Cortex of kidney (tissue), 1 donor: Measurements from ENCODE around the gene CD47.
A peak's percentile ranks its signal among the peaks of the same experiment; 100 is the strongest.

Experiments
- DNase-seq: peaks from one replicate; lab custom pipeline; 2025; lab: John Stamatoyannopoulos, UW

Gene CD47

DNA sequence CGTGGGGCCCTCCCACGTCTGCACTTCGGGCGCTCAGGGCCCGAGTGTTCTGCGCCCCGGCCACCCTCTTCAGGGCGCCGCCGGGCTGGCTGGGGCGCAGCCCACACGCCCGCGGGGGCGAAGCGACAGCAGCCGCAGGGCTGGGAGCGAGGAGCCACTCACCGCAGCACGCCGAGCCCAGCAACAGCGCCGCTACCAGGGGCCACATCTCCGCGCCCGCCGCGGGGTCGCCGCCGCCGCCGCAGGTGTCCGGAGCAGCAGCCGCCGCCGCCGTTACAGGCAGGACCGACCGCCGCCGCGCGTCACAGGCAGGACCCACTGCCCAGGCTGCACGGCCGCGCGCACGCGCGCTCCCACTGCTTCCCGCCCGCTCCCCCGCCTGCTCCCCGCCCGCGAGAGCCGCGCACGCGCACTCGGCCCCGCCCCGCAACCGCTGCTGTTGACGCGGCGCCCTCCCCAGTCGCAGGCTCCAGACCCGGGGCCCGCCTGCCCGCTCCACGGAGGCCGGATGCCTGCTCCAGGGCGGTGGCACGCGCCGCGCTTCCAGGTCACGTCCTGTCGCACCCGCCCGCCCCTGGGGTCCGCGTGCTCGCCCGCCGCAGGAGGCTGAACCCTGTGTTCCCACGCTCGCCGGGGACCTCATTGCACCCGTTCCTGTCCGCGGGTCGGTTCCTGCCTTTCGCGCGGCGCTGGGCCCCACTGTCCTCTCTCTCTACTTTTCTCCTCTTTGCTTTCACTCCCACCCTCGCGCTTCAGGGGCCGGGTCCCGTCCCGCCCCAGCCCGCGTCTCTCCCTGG lies at the start of gene CD47:
Gene CD47 (minus strand): TSS at position 331 of the 797 bp plus-strand sequence. CDS start 123 bp downstream, at position 208.
- peak; percentile 80 for DNase-seq

- DNase-seq = no peak
These were observed 46.6 kb upstream of the CD47 start for GRCh38 chr3:108137460-108137814.

GRCh38 chr3:108136561-108137459 lies 46.0 kb upstream of the CD47 start:
- no peak for DNase-seq

DNA sequence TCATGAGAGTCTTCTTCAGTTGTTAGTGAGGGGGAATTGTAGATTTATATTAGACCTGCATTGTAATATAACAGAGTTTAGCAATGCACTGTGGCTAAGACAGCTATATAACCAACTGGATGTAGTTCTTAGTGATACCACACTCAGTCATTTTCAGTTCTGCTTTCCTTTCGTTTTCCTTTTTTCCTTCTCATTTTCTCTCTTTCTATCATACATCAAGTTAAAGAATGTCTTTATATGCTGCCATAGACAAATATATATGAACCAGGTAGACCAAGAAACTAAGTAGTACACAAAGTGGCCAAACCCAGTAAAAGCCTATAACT lies 43.7 kb upstream of the CD47 start:
- no peak for DNase-seq

DNA sequence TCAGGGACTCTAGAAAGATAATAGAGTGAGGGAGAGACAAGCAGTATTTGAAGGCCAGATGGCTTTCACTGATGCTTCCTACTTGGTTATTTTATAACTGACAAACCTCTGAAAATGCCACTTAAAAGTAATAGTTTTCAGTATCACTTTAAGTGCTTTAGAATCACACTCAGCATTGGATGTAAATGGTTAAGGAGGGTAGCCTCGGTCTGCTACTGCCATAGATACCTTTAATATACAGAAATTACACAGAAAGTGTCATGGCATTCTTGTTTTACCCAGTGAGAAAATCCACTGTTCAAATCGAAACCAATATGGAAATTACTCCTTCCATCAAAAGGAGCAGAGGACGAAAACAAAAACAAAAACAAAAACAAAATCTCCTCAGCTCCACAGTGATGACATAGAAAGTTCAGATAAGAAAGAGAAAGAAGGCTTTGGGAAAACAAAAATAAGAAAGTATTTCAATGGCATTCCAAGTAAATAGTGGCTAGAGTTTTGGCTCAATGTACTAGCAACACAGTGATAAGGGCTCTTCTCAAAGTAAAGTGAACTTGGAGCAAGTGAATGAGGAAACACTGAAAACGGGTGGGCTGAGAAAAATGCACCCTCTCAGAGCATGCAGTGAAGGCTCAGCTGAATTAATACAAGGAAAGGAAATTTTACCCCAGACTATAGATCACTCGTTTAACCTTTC lies 43.2 kb upstream of the CD47 start:
- DNase-seq = no peak

- no peak for DNase-seq
These were observed 42.2 kb upstream of the CD47 start for GRCh38 chr3:108133048-108133369.

DNA sequence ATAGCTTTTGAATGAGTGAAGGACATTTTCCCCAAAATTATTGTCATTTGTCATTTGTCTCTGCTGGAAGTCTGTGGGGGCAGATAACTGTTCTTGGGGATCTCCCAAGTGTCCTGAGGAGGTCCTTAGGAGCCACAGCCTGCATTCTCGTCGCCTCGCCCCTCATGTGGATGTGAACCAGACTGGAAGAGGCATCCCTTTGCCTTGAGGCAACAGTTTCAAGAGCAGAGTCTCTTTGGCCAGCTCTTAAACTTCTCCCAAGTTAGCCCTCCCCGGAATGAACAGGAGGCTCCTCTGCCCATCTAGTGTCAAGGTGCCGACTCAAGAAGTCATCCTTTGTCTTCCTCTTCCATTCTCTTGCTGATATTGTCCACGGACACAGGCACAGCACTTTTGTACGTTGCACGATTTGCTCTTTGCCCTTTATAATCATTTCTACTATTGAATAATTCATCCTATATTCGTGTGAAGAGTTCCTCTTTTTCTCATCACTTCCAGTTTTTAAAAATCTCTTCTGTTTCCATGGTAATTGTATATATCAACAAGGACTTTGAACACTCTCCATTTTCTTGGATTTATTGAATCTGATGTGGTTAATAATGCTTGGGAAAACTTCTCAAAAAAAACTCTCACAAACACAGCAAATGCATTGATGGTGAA lies 40.8 kb upstream of the CD47 start:
- DNase-seq = no peak

DNA sequence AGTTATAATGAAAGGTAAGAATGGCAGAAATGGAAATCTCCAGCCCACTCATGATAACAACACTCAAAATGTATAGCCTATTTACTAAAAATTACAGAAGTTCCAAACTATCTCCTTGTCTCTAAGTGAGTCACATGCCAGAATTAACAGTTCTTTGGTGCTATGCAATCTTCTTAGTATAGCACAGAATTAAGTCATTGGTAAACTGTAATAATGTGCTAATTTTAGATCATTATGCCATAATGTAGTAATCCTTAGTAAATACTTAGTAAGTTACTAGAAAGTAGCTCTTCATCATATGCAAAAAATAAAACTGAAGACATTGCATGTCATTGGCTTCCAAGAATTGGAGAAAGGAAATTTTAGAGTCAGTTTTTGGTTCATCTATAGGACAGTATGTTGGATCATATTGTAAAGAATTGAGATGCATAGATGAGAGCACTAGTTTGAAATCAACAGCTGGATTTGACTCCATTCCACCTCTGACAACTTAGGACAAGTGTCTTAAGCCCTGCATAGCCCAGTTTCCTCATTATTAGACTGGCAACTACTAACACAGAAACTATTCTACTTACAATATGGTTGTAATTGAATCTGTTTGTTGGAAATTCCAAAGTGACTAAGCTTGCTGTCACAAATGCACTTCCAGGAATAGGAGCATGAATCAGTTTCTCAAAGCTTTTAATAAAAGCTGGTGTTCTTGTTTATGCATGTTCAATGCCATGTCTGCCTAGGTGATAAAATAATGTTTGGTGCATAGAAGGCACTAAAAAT lies 40.1 kb upstream of the CD47 start:
- no peak for DNase-seq

GRCh38 chr3:108130236-108130635 lies 39.4 kb upstream of the CD47 start:
- no peak for DNase-seq

DNA sequence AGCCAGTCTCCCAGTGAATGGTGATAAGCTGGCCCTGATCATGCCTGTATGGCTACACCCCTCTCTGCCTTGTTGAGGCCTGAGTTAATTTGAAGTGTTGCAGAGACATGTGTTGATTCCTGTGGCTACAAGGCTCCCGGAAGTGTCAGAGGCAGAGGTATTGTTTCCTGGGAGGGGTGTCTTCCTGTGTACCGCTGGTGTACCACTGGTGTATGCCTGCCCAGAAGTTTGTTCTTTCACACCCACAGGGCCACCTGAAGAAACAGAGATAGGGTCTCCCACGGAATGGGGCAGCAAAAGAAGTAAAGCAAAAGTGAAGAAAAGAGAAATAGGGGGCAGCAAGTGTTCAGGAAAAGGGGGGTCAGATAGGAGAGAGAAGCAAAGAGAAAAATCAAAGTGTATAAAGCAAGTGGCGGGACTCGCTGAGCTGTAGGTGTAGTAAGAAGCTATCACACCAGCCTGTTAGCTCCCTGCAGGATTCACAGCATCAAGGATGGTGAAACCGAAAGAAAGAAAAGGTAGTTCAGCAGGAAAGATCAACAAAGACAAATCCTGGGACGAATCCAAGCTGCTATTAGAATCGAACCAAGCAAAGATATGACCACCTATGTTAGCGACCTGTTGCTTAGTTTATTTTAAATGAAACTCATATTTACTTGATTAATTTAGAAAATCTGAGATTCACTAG lies 36.6 kb upstream of the CD47 start:
- no peak for DNase-seq

DNA sequence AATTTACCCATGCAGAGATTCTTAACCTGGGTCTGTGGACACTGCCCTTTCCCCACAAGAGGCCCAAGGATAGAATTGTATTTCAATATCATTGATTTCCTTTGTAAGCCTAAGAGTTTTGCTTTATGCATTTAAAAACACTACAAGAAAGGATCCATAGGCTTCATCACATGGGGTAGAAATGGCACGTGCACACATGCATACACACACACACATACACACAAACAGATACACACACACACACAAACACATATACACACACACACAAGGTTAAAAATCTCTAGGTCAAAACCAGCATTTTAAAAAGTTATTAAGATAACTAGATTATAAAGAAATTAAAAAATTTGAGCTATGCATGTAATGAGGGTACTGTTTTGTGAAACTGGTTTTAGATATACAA lies 35.5 kb upstream of the CD47 start:
- no peak for DNase-seq

GRCh38 chr3:108125550-108126071 lies 34.8 kb upstream of the CD47 start:
- DNase-seq = no peak

DNA sequence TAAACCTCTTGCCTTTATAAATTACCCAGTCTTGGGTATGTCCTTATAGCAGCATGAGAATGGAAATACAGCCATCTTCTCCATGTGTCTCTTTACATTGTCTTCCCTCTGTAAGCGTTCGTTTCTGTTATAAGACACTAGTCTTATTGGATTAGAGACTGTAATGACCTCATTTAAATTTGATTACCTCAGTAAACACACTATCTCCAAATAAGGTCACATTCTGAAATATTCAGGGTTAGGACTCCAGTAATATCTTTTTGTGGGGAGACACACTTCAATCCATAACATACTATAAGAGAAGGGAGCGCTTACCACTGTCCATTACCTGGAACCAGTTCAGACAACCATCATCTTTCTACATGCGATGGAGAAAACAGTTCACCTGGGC lies 34.3 kb upstream of the CD47 start:
- DNase-seq = no peak

DNA sequence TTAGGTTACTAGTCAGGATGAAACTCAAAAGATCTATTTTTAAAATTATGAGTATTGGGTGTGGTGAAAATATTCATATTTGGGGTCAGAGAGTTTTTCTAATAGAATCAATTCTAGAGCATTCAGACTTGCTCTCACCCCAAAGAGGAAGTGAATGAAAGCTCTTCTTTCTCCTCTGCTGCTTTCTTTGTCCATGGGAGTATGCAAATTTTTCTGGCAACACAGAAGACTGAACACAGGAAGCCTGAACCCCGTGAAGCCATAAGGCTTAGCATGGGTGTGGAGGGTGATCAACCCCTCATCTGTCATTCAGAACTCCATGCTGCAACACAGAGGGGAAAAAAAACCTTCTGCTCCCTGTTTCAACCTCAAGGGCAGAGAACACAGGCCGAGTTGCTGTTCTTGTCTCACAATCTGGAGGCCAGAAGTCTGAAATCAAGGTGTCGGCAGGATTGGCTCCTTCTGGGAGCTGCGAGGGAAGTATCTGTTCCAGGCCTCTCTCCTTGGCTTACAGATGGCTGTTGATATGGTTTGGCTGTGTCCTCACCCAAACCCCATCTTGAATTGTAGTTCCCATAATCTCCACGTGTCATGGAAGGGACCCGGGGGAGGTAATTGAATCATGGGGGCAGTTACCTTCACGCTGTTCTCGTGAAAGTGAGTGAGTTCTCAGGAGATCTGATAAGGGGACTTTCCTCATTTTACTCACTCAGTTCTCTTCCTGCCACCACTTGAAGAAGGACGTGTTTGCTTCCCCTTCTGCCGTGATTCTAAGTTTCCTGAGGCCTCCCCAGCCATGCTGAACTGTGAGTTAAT lies 33.7 kb upstream of the CD47 start:
- no peak for DNase-seq

- no peak for DNase-seq
These were observed 32.5 kb upstream of the CD47 start for GRCh38 chr3:108123326-108123725.

GRCh38 chr3:108122276-108122675 lies 31.4 kb upstream of the CD47 start:
- DNase-seq = no peak

DNA sequence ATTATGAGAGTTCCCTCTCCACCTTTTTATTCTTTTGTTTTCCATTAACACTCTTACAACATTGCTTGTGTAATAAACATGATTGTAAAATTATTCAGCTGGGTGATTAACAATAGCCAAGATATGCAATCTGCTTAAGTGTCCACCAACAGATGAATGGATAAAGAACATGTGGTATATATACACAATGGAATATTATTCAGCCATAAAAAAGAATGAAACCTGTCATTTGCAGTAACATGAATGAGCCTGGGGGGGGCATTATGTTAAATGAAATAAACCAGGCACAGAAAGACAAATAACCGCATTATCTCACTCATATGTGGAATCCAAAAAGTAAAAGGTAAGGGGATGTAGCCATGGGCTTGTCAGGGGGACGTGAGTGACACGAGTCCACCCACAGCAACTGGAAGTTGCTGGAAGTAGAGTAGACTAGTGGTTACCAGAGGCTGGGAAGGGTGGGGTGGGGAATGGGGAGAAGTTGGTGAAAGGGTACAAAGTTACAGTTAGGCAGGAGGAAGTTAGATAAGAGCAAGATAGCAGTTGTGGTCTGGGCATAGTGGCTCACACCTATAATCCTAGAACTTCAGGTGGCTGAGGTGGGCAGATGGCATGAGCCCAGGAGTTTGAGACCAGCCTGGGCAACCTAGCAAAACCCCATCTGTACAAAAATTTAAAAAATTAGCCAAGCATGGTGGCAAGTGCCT lies 28.7 kb upstream of the CD47 start:
- no peak for DNase-seq

- DNase-seq = no peak
These were observed 27.4 kb upstream of the CD47 start for GRCh38 chr3:108118038-108118768.
